ENCODE results near the gene PHACTR2.

DNA sequence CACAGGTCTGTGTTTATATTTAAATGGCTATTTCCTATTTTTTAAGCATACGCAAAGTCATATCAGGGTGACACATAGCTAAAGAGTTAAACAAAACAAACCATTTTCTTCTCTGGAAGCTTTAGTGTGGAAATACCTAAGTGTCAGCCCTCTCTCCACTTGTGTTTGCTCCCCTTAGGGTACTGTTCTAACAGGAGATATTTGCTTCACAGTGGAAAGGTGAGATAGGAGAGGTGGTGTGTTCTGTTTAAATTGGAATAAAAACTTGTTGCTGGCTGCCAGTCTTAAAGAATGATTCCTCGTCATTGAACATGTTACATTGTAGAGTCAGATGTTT lies 18.9 kb downstream of the PHACTR2 start:
- TF ChIP-seq, protein P1, sequence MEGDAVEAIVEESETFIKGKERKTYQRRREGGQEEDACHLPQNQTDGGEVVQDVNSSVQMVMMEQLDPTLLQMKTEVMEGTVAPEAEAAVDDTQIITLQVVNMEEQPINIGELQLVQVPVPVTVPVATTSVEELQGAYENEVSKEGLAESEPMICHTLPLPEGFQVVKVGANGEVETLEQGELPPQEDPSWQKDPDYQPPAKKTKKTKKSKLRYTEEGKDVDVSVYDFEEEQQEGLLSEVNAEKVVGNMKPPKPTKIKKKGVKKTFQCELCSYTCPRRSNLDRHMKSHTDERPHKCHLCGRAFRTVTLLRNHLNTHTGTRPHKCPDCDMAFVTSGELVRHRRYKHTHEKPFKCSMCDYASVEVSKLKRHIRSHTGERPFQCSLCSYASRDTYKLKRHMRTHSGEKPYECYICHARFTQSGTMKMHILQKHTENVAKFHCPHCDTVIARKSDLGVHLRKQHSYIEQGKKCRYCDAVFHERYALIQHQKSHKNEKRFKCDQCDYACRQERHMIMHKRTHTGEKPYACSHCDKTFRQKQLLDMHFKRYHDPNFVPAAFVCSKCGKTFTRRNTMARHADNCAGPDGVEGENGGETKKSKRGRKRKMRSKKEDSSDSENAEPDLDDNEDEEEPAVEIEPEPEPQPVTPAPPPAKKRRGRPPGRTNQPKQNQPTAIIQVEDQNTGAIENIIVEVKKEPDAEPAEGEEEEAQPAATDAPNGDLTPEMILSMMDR (IDR thresholded peaks at IDR 0.05): no peak
- TF ChIP-seq EP300 (IDR thresholded peaks at IDR 0.05): no peak

Measured in ovary (tissue), 3 donors.